Prostate gland (tissue), 1 donor: ENCODE results near the gene CTNND2.

ENCODE experiments used
- POLR2A ChIP-seq: fragments of 450-650 bp; IDR thresholded peaks from one replicate; pipeline ENCODE4 v1.6.1; 2016; ENCODE audit warnings: antibody characterized with exemption, mild to moderate bottlenecking
- POLR2AphosphoS5 ChIP-seq: sonication (generic); formaldehyde crosslinking; IDR thresholded peaks from one replicate; pipeline ENCODE4 v1.6.1; 2017; ENCODE audit warnings: antibody characterized with exemption

DNA sequence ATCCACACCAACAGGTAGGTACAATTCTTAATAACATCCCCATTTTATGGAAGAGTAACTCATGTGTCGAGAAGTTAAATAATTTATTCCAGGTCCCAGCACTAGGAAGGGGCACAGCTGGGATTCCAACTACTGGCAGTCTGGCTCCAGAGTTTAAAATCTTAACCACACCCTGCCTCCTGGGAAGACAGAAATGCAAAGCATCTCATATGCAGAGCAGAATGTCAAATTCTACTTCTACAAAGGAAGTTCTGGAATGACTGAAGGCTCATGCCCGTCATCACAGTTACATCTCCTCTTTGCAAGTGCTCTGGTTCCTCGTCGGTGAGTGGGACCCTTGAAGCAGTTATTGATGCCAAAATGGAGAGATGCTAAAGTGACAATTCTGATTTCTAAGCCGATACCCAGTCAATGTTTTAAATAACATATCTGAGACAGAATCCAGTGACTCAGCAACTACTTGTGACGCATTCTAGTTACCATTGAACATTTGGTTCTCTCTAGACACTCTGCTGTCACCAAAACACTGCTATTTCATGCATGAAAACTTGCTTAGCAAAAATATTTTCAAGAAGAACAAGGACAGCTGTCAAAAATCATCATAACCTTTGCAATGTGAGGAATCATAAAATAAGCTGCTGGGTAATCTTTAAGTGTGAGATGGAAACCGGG is 412.7 kb downstream of the CTNND2 start:
- TF ChIP-seq POLR2A (no peak), POLR2AphosphoS5 (no peak)
